Measurements from ENCODE around the gene SRPK2.

DNA sequence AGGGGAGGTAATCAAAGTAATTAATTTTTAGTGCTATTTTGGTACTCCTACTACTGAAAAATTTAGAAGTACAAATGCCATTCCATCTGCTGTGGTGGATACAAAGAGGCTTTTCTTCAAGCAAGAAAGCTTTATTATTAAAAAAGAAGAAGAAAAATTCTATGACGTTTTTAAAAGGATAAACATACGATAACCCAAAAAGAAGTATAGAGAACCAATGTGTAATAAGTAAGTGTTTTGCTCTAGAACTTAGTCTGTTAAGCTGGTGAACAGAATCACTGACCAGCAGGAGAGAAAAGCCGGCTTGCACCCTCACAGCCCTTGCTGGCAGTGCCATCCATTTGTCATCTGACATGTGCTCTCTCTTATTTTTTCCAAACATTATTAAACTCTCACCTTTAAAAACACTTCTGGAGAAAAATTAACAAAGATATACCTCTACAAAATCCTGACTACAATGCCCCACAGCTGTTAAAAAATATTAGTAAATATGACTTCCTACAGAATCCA lies 81.5 kb downstream of the SRPK2 start:
- TF ChIP-seq, protein P1, sequence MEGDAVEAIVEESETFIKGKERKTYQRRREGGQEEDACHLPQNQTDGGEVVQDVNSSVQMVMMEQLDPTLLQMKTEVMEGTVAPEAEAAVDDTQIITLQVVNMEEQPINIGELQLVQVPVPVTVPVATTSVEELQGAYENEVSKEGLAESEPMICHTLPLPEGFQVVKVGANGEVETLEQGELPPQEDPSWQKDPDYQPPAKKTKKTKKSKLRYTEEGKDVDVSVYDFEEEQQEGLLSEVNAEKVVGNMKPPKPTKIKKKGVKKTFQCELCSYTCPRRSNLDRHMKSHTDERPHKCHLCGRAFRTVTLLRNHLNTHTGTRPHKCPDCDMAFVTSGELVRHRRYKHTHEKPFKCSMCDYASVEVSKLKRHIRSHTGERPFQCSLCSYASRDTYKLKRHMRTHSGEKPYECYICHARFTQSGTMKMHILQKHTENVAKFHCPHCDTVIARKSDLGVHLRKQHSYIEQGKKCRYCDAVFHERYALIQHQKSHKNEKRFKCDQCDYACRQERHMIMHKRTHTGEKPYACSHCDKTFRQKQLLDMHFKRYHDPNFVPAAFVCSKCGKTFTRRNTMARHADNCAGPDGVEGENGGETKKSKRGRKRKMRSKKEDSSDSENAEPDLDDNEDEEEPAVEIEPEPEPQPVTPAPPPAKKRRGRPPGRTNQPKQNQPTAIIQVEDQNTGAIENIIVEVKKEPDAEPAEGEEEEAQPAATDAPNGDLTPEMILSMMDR (IDR thresholded peaks at IDR 0.05) = no peak
- TF ChIP-seq POLR2A (IDR thresholded peaks at IDR 0.05) = no peak

Measured in testis (tissue), 2 donors.